Natural killer cell (primary cell): ENCODE measurements around the gene CCDC182. TPM values are rescaled to one million over a fixed set of nuclear protein-coding genes. Genes with fewer than 3 reads are reported as not detected.

Experiments used
- ATAC-seq, 3 donors: fragments of 150-1000 bp in 2 of 3; fragments of 200-7000 bp in 1 of 3; cut with Tn5 transposase; 1 replicate in 1 of 3; 2 replicates in 2 of 3; pipeline ENCODE4 v1.10.0; 2021; ENCODE audit warnings: mild to moderate bottlenecking in 2 of 3, moderate library complexity in 2 of 3
- DNase-seq, 2 donors: peaks; one replicate each; pipeline versions ENCODE4 v3.0.0 to v3.0.0-alpha.2; 2013 to 2021; ENCODE audit warnings: mixed read lengths in 1 of 2
- H3K27ac ChIP-seq: one replicate; pipeline ENCODE4 v1.5.1; 2013; ENCODE audit warnings: mild to moderate bottlenecking, low read length
- H3K27me3 ChIP-seq: one replicate; pipeline ENCODE4 v1.6.1; 2013; ENCODE audit warnings: low read length; ENCODE audit not compliant: control insufficient read depth, insufficient read depth
- H3K36me3 ChIP-seq: one replicate; pipeline ENCODE4 v1.6.1; 2013; ENCODE audit warnings: low read length; ENCODE audit not compliant: control insufficient read depth, insufficient read depth
- H3K4me1 ChIP-seq: one replicate; pipeline ENCODE4 v1.6.1; 2013; ENCODE audit warnings: low read length; ENCODE audit not compliant: control insufficient read depth, insufficient read depth
- H3K4me3 ChIP-seq: one replicate; pipeline ENCODE4 v1.5.1; 2013; ENCODE audit warnings: low read length
- H3K9me3 ChIP-seq: one replicate; pipeline ENCODE4 v1.6.1; 2013; ENCODE audit warnings: low read length; ENCODE audit not compliant: control insufficient read depth, insufficient read depth
- H3K27ac Mint-ChIP-seq, 2 donors: one replicate each; pipeline ENCODE4 v1.8.0; 2022; ENCODE audit warnings: mild to moderate bottlenecking in 2 of 2, mixed read lengths in 2 of 2, moderate library complexity in 1 of 2
- H3K27me3 Mint-ChIP-seq, 2 donors: one replicate each; pipeline ENCODE4 v1.8.0; 2022; ENCODE audit warnings: low read depth in 2 of 2, mixed read lengths in 2 of 2
- H3K36me3 Mint-ChIP-seq: one replicate; pipeline ENCODE4 v1.8.0; 2022; ENCODE audit warnings: mixed read lengths
- H3K4me1 Mint-ChIP-seq, 2 donors: one replicate each; pipeline ENCODE4 v1.8.0; 2022; ENCODE audit warnings: mixed read lengths in 2 of 2
- H3K4me3 Mint-ChIP-seq: one replicate; pipeline ENCODE4 v1.8.0; 2022; ENCODE audit warnings: mild to moderate bottlenecking, moderate library complexity, mixed read lengths
- H3K9me3 Mint-ChIP-seq, 2 donors: one replicate each; pipeline ENCODE4 v1.8.0; 2022; ENCODE audit warnings: mixed read lengths in 2 of 2
- CTCF ChIP-seq: fragments of 200-600 bp; IDR thresholded peaks from one replicate; pipeline ENCODE4 v1.8.0; 2022; ENCODE audit warnings: antibody characterized with exemption
- whole genome bisulfite sequencing: methylation state at CpG from one replicate; pipeline ENCODE4 v1.1.7; 2013; ENCODE audit warnings: missing lambda C conversion rate; ENCODE audit not compliant: insufficient coverage; 5-methylcytosine and 5-hydroxymethylcytosine counted together
- intact Hi-C: fragments of 100-400 bp; cut with micrococcal nuclease; formaldehyde crosslinking; loops from one replicate; pipeline ENCODE4 v1.14.2; 2022
- total RNA-seq, 4 donors: library from RNA; stranded (reverse); fragments of 120-200 nt in 1 of 4; gene quantifications; one replicate each; pipeline versions ENCODE4 v1.2.3 to v1.2.4, GENCODE V29; 2013 to 2022

Gene CCDC182
- total RNA-seq, 3 donors from 2014 or later (not counting 1 experiment from before 2014, with no cell fraction given): not detected

GRCh38 chr17:57776366-57776765 is 31.3 kb upstream of the CCDC182 start:
- H3K27me3 ChIP-seq: peaks cover 2% of the 10 kb centered on the region
- no peaks in the 10 kb centered on the region for H3K9me3 ChIP-seq
- DNase-seq (no peak), ATAC-seq (no peak)
- H3K9me3 Mint-ChIP-seq: no peaks in the 10 kb centered on the region
- no peaks in the 10 kb centered on the region for H3K4me1 ChIP-seq
- H3K36me3 ChIP-seq: no peaks in the 10 kb centered on the region
- no peak for TF ChIP-seq CTCF
- no peak overlapping the region for H3K4me3 ChIP-seq
- H3K4me1 Mint-ChIP-seq: no peaks in the 10 kb centered on the region
- WGBS: 91% methylated on average over 12 of the region's 12 CpGs
- no peak overlapping the region for H3K27ac Mint-ChIP-seq
- no peak overlapping the region for H3K4me3 Mint-ChIP-seq
- intact Hi-C loops: no loop called here
- no peaks in the 10 kb centered on the region for H3K36me3 Mint-ChIP-seq
- peaks cover 20 to 45% of the 10 kb centered on the region in 2 donors for H3K27me3 Mint-ChIP-seq
- no peak overlapping the region for H3K27ac ChIP-seq

GRCh38 chr17:57774872-57775271 is 29.8 kb upstream of the CCDC182 start:
- Histone ChIP-seq H3K9me3 (no peaks in the 10 kb centered on the region), H3K4me1 (no peaks in the 10 kb centered on the region), H3K36me3 (no peaks in the 10 kb centered on the region), H3K4me3 (no peak overlapping the region), H3K27ac (no peak overlapping the region), H3K27me3 (peaks cover 2% of the 10 kb centered on the region)
- Mint-ChIP-seq H3K4me3 (no peak overlapping the region), H3K27ac (no peak overlapping the region), H3K36me3 (no peaks in the 10 kb centered on the region), H3K27me3 (peaks cover 20 to 60% of the 10 kb centered on the region in 2 donors), H3K9me3 (no peaks in the 10 kb centered on the region), H3K4me1 (no peaks in the 10 kb centered on the region)
- intact Hi-C loops: no loop called here
- WGBS: 76% methylated on average over 4 of the region's 4 CpGs
- ATAC-seq (no peak), DNase-seq (no peak)
- TF ChIP-seq CTCF: no peak

GRCh38 chr17:57773557-57773956 is 28.5 kb upstream of the CCDC182 start:
- no peaks in the 10 kb centered on the region for H3K36me3 ChIP-seq
- Mint-ChIP-seq H3K36me3 (no peaks in the 10 kb centered on the region), H3K27ac (no peak overlapping the region), H3K27me3 (peaks cover 23 to 62% of the 10 kb centered on the region in 2 donors), H3K4me1 (no peaks in the 10 kb centered on the region), H3K9me3 (no peaks in the 10 kb centered on the region), H3K4me3 (no peak overlapping the region)
- peaks cover 2% of the 10 kb centered on the region for H3K27me3 ChIP-seq
- no peak for TF ChIP-seq CTCF
- DNase-seq (no peak), ATAC-seq (no peak)
- intact Hi-C loops: no loop called here
- H3K27ac ChIP-seq: no peak overlapping the region
- 19% methylated on average over 4 of the region's 4 CpGs for WGBS
- no peaks in the 10 kb centered on the region for H3K9me3 ChIP-seq
- no peaks in the 10 kb centered on the region for H3K4me1 ChIP-seq
- no peak overlapping the region for H3K4me3 ChIP-seq

GRCh38 chr17:57772774-57773173 is 27.7 kb upstream of the CCDC182 start:
- H3K27me3 Mint-ChIP-seq: peaks cover 26 to 67% of the 10 kb centered on the region in 2 donors
- no peak overlapping the region for H3K4me3 Mint-ChIP-seq
- DNase-seq: no peak
- no peak overlapping the region for H3K4me3 ChIP-seq
- intact Hi-C loops: no loop called here
- no peak for ATAC-seq
- H3K27me3 ChIP-seq: peaks cover 2% of the 10 kb centered on the region
- H3K4me1 Mint-ChIP-seq: no peaks in the 10 kb centered on the region
- WGBS: 63% methylated on average over 7 of the region's 7 CpGs
- H3K36me3 Mint-ChIP-seq: no peaks in the 10 kb centered on the region
- TF ChIP-seq CTCF: no peak
- no peaks in the 10 kb centered on the region for H3K9me3 Mint-ChIP-seq
- H3K27ac ChIP-seq: no peak overlapping the region
- H3K9me3 ChIP-seq: no peaks in the 10 kb centered on the region
- H3K36me3 ChIP-seq: no peaks in the 10 kb centered on the region
- H3K4me1 ChIP-seq: no peaks in the 10 kb centered on the region
- no peak overlapping the region for H3K27ac Mint-ChIP-seq
